Measurements from ENCODE around the gene TLK1. TPM values are rescaled to one million over a fixed set of nuclear protein-coding genes. Genes with fewer than 3 reads are reported as not detected.
A peak's percentile ranks its signal among the peaks of the same experiment; 100 is the strongest.

The TLK1 gene
- total and polyA plus RNA-seq, 2 donors (not counting 3 experiments of a cell fraction or from before 2014, with no cell fraction given): 5.8 to 62.7 TPM

DNA sequence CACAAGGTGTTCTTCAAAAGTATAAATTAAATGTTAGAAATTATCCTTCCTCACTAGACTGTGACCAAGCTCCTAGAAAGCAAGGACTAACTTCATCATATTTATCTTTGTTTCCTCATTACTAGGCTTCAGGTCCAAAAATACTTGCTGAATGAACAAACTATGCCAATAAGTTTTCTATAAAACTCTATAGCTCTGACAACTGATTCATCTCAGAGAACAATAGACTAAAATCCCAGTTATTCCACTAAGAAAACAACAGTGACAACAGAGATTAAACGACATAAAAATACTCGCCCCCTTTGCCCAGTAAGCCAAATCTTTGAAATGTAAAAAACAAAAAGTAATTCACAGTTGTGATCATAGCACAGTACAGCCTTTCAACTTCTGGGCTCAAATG is 13.6 kb downstream of the TLK1 start:
- DNase-seq (ENCODE audit: low read depth, low spot score) (peak; percentile 66), FAIRE-seq (peak; percentile 71)
- ChIA-PET POLR2A (interaction anchor here (0.6 kb wide), 2 partner anchors 60 to 246 kb away, joined by 5 to 7 read pairs; no protein-coding TSS in a partner anchor), CTCF (interaction anchor here (1.0 to 2.8 kb wide), 6 partner anchors 9 to 269 kb away, joined by 3 to 22 read pairs (median 10); partner anchors contain the start of gene TLK1)
- Histone ChIP-seq H3K27ac (ENCODE audit: insufficient read depth, low read depth, low read length) (peak overlapping the region; percentile 71), H3K79me2 (ENCODE audit: control insufficient read depth, insufficient read depth, low read length) (peaks cover 88% of the 10 kb centered on the region), H3K27me3 (ENCODE audit: control insufficient read depth in 2 of 2, insufficient read depth in 2 of 2, low read length in 2 of 2) (no peaks in the 10 kb centered on the region), H4K20me1 (replicated peaks; ENCODE audit: control insufficient read depth, extremely low read depth, insufficient read depth, low read length) (peaks cover 8% of the 10 kb centered on the region), H3K9me1 (replicated peaks; ENCODE audit: control insufficient read depth, extremely low read depth, insufficient read depth, low read length) (no peaks in the 10 kb centered on the region), H3K9ac (replicated peaks; ENCODE audit: extremely low read depth, insufficient read depth, low read length) (peak overlapping the region; percentile 35), H3K4me3 (replicated peaks in 1 of 3; ENCODE audit: insufficient read depth in 1 of 3, low read depth in 1 of 3, low read length in 3 of 3) (peak overlapping the region in 1 of 3 experiments; percentile 26), H3K4me2 (ENCODE audit: insufficient read depth, low read length) (peak overlapping the region; percentile 51), H2AFZ (ENCODE audit: low read depth, low read length) (no peak overlapping the region), H3K36me3 (ENCODE audit: control insufficient read depth in 2 of 2, extremely low read depth in 1 of 2, insufficient read depth in 2 of 2, low read length in 2 of 2) (no peaks in the 10 kb centered on the region), H3K4me1 (ENCODE audit: control insufficient read depth, extremely low read depth, insufficient read depth, low read length) (peaks cover 29% of the 10 kb centered on the region), H3K9me3 (replicated peaks; ENCODE audit: control insufficient read depth, insufficient read depth, low read length) (no peaks in the 10 kb centered on the region)
- dilution Hi-C loops (cut with MboI; ENCODE audit: extremely low pct_ligation_motif_present, low sequenced_read_pairs) (no loop called here), intact Hi-C loops (cut with micrococcal nuclease) (no loop called here)
- no TSS peak for BruUV-seq (replicated peaks)
- TF ChIP-seq POLR2A (IDR thresholded peaks at IDR 0.05; ENCODE audit: low read depth, low read length): no peak
- peak; percentile 37 for TF ChIP-seq JUN (IDR thresholded peaks at IDR 0.05; ENCODE audit: borderline replicate concordance, insufficient read depth, insufficient read length, low read depth)
- no peak for TF ChIP-seq POLR2AphosphoS5 (IDR thresholded peaks at IDR 0.05; ENCODE audit: insufficient read depth, low read depth, low read length)

DNA sequence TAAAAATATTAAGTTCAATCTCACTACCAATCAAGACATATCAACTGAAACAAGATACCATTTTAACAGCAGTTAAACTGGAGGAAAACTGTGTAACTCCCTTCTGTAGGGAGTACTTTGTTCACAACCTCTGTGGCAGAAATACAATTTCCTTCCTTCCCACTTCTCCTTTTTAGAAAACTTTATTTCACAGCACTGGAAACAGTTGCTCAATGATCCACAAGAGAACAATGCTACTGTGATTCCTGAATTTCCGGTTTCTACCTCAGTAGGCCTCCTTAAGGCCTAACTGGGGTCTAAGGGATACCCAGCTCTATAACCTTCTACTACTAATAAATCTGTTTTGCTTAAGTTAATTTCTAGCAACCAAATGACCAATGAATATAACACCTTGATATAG is 14.1 kb downstream of the TLK1 start:
- Histone ChIP-seq H3K4me1 (ENCODE audit: control insufficient read depth, extremely low read depth, insufficient read depth, low read length) (peaks cover 29% of the 10 kb centered on the region), H2AFZ (ENCODE audit: low read depth, low read length) (no peak overlapping the region), H3K9ac (replicated peaks; ENCODE audit: extremely low read depth, insufficient read depth, low read length) (peak overlapping the region; percentile 35), H3K36me3 (ENCODE audit: control insufficient read depth in 2 of 2, extremely low read depth in 1 of 2, insufficient read depth in 2 of 2, low read length in 2 of 2) (no peaks in the 10 kb centered on the region), H3K9me3 (replicated peaks; ENCODE audit: control insufficient read depth, insufficient read depth, low read length) (no peaks in the 10 kb centered on the region), H3K27ac (ENCODE audit: insufficient read depth, low read depth, low read length) (peak overlapping the region; percentile 71), H3K27me3 (ENCODE audit: control insufficient read depth in 2 of 2, insufficient read depth in 2 of 2, low read length in 2 of 2) (no peaks in the 10 kb centered on the region), H3K9me1 (replicated peaks; ENCODE audit: control insufficient read depth, extremely low read depth, insufficient read depth, low read length) (no peaks in the 10 kb centered on the region), H3K4me3 (replicated peaks in 1 of 3; ENCODE audit: insufficient read depth in 1 of 3, low read depth in 1 of 3, low read length in 3 of 3) (peak overlapping the region in 1 of 3 experiments; percentile 26), H3K79me2 (ENCODE audit: control insufficient read depth, insufficient read depth, low read length) (peaks cover 88% of the 10 kb centered on the region), H4K20me1 (replicated peaks; ENCODE audit: control insufficient read depth, extremely low read depth, insufficient read depth, low read length) (peaks cover 8% of the 10 kb centered on the region), H3K4me2 (ENCODE audit: insufficient read depth, low read length) (peak overlapping the region; percentile 51)
- intact Hi-C loops (cut with micrococcal nuclease): loop anchor here (1.0 kb wide), 1 partner anchor 13 kb away; no protein-coding TSS in a partner anchor
- CTCF ChIA-PET: interaction anchor here (1.0 to 2.8 kb wide), 5 partner anchors 10 to 269 kb away, joined by 3 to 22 read pairs (median 13); partner anchors contain the start of gene TLK1
- FAIRE-seq: peak; percentile 68
- no TSS peak for BruUV-seq (replicated peaks)
- dilution Hi-C loops (cut with MboI; ENCODE audit: extremely low pct_ligation_motif_present, low sequenced_read_pairs): no loop called here
- peak; percentile 83 for DNase-seq (ENCODE audit: low read depth, low spot score)
- POLR2A ChIA-PET: interaction anchor here (0.6 kb wide), 1 partner anchor 60 kb away, joined by 5 read pairs; no protein-coding TSS in a partner anchor
- TF ChIP-seq GATA2 (IDR thresholded peaks at IDR 0.05; ENCODE audit: insufficient read depth, insufficient read length, low read depth, low read length): no peak
- no peak for TF ChIP-seq EZH2 (IDR thresholded peaks at IDR 0.05; ENCODE audit: borderline replicate concordance, low read depth, low read length, severe bottlenecking)
- TF ChIP-seq MYC (IDR thresholded peaks at IDR 0.05; ENCODE audit: low read depth, low read length): no peak
- no peak for TF ChIP-seq FOS (IDR thresholded peaks at IDR 0.05; ENCODE audit: borderline replicate concordance, insufficient read depth, low read length)
- TF ChIP-seq POLR2AphosphoS5 (IDR thresholded peaks at IDR 0.05; ENCODE audit: insufficient read depth, low read depth, low read length): no peak
- no peak for TF ChIP-seq POLR2A (IDR thresholded peaks at IDR 0.05; ENCODE audit: low read depth, low read length)
- no peak for TF ChIP-seq CTCF (IDR thresholded peaks at IDR 0.05; ENCODE audit: extremely low read depth in 1 of 2, insufficient read depth in 1 of 2, low read depth in 1 of 2, low read length in 2 of 2)
- TF ChIP-seq JUN (IDR thresholded peaks at IDR 0.05; ENCODE audit: borderline replicate concordance, insufficient read depth, insufficient read length, low read depth): no peak
- TF ChIP-seq, protein P1, sequence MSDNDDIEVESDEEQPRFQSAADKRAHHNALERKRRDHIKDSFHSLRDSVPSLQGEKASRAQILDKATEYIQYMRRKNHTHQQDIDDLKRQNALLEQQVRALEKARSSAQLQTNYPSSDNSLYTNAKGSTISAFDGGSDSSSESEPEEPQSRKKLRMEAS (IDR thresholded peaks at IDR 0.05; ENCODE audit: insufficient read depth, insufficient read length): no peak

Data from endothelial cell of umbilical vein (primary cell).